HG02840 (cell line): ENCODE data around the gene KLHL12.

Source experiments
- ATAC-seq: cut with Tn5 transposase; IDR thresholded peaks from one replicate; pipeline ENCODE4 v1.9.1; 2021; ENCODE audit warnings: mild to moderate bottlenecking, moderate library complexity, moderate number of reproducible peaks; ENCODE audit not compliant: unreplicated experiment, low FRiP score

KLHL12 gene

GRCh38 chr1:202926581-202927491 lies at the start of gene KLHL12:
KLHL12 (minus strand) TSS chr1:202927234; CDS start chr1:202925162, 2,072 bp downstream.
- peak; percentile 87 for ATAC-seq

- no peak for ATAC-seq
These were observed 49.6 kb upstream of the KLHL12 start for GRCh38 chr1:202976633-202977032.

GRCh38 chr1:202974856-202975255 lies 47.8 kb upstream of the KLHL12 start:
- ATAC-seq: no peak

- ATAC-seq: no peak
These were observed 45.0 kb upstream of the KLHL12 start for GRCh38 chr1:202972046-202972445.

GRCh38 chr1:202968895-202969295 lies 41.9 kb upstream of the KLHL12 start:
- no peak for ATAC-seq

GRCh38 chr1:202968351-202968750 lies 41.3 kb upstream of the KLHL12 start:
- no peak for ATAC-seq

- ATAC-seq: peak; percentile 5
These were observed 40.7 kb upstream of the KLHL12 start for GRCh38 chr1:202967684-202968281.

GRCh38 chr1:202966006-202966898 lies 39.2 kb upstream of the KLHL12 start:
- ATAC-seq: peak; percentile 3

- no peak for ATAC-seq
These were observed 38.4 kb upstream of the KLHL12 start for GRCh38 chr1:202965422-202965821.

GRCh38 chr1:202964791-202965410 lies 37.9 kb upstream of the KLHL12 start:
- ATAC-seq: no peak

- ATAC-seq: no peak
These were observed 34.3 kb upstream of the KLHL12 start for GRCh38 chr1:202961220-202961880.

GRCh38 chr1:202959276-202959620 lies 32.2 kb upstream of the KLHL12 start:
- no peak for ATAC-seq

- ATAC-seq: no peak
These were observed 31.7 kb upstream of the KLHL12 start for GRCh38 chr1:202958544-202959275.

GRCh38 chr1:202957733-202958543 lies 30.9 kb upstream of the KLHL12 start, which contains the start of gene ADIPOR1:
ADIPOR1 (minus strand) TSS chr1:202958312; CDS start chr1:202951070, 7,242 bp downstream.
- ATAC-seq: peak; percentile 94

GRCh38 chr1:202956969-202957368 lies 29.9 kb upstream of the KLHL12 start:
- no peak for ATAC-seq

GRCh38 chr1:202954057-202954745 lies 27.2 kb upstream of the KLHL12 start:
- ATAC-seq: no peak

GRCh38 chr1:202953392-202953791 lies 26.4 kb upstream of the KLHL12 start:
- ATAC-seq: no peak

- ATAC-seq: no peak
These were observed 25.8 kb upstream of the KLHL12 start for GRCh38 chr1:202952818-202953217.
